HG02852 (cell line): ENCODE measurements around the gene FOXP3.

Source experiments
- ATAC-seq: cut with Tn5 transposase; IDR thresholded peaks from one replicate; pipeline ENCODE4 v1.9.1; 2021; ENCODE audit warnings: mild to moderate bottlenecking, moderate library complexity; ENCODE audit not compliant: unreplicated experiment

FOXP3 gene

DNA sequence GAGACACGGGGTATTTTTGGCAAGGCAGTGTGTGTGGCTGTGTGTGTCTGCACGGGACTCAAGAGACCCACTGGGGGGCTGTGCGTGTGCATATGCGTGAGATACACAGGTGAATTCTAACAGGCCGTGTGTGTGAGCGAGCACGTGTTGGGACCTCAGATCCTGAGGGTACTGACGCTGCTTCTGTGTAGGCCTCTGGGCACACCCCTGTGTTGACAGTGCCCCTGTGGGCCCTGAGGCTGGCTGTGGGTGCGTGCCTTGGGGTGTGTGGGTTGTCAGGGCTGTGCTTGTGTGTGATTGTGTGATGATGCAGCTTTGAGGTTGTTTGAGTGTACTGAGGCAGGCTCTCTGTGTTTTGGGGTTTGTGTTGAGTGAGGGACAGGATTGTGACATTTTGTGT, 13.9 kb downstream of the FOXP3 start:
- ATAC-seq = no peak

DNA sequence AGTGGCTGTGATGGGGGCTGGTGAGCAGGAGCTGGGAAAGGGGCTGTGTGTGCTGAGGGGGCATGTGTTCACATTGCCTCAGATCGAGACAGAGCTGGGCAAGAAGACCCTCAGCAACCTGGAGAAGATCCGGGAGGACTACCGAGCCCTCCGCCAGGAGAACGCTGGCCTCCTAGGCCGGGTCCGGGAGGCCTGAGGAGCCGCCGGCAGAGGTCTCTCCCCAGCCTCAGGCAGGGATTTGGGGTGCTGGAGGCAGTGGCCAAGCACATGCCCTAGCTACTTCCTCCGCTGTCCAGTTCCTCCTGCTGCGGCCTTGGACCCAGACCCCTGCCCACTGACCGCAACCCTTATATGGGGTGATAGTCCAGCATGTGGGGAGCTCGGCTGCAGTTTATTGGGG, 14.4 kb downstream of the FOXP3 start:
- ATAC-seq = no peak

DNA sequence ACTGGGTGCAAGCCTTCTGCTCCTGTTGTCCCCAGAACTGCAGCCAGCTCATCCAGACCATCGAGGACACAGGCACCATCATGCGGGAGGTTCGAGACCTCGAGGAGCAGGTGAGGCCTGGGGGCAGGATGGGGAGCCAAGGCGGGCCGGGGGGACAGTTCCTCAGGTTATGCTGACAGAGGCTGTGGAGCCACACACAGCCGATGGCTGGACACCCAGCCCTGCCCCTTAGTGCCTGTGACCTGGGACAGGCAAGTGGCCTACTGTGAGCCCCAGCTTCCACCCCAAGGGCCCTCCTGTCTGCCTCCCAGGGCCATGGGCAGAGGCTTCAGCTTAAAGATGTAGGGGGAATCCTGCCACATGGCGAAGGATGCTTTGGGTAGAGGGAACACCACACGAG, 14.9 kb downstream of the FOXP3 start:
- ATAC-seq = no peak

DNA sequence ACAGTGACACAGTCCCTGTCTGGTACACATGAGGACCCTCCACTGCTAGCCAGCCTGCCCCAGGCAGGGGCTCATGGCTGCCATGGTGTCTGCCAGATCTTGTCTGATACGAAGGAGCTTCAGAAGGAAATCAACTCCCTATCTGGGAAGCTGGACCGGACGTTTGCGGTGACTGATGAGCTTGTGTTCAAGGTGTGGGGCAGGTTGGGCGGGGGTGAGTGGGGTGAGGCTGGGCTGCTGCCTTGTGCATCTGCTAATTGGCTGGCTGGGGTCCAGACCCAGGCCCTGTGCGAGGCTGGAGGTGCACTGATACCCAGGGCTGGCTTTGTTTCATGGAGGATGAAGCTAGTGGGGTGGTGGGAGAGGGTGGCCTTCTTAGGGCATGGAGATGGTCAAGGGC, 15.4 kb downstream of the FOXP3 start:
- ATAC-seq = no peak

DNA sequence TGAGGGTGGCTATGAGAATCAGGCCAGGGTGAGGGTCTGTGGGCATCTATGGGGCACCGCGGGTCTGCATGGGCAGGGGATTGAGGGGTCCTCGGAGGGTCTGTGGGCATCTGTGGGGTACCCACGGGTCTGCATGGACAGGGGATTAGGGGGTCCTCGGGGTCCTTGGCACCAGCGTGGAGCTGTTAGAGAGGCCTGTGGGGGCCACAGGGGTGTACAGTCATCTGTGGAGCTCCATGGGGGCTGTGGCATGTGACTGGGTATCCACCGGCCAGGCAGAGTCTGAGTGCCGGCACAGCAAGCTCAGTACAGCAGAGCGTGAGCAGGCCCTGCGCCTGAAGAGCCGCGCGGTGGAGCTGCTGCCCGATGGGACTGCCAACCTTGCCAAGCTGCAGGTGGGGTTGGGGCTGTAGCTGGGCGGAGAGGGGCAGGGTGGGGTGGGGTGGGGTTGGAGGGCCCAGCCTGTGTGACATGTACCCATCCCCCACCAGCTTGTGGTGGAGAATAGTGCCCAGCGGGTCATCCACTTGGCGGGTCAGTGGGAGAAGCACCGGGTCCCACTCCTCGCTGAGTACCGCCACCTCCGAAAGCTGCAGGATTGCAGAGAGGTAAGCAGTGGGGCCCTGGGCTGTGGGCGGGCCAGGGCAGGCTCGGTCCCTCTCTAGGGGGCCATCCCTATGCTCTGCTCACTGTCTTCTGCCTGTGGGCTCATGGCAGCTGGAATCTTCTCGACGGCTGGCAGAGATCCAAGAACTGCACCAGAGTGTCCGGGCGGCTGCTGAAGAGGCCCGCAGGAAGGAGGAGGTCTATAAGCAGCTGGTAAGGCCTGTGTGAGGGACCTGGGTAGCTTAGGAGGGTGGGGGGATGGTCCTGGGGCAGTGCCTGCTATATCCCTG, 16.3 kb downstream of the FOXP3 start:
- ATAC-seq = no peak

DNA sequence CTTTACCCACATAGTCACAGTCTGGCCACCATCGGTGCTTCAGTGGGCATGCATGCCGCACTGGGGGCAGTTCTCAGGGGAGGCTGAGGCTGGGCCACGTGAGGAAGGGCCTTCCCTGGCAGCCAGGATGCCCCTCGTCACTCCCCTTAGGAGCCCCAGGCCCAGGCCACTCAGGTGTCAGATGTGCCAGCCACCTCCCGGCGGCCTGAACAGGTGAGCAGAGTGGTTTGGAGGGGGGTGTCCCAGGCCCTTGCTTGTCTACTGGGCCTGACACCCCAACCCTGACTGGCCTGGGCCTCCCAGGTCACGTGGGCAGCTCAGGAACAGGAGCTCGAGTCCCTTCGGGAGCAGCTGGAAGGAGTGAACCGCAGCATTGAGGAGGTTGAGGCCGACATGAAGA, 17.2 kb downstream of the FOXP3 start:
- no peak for ATAC-seq

DNA sequence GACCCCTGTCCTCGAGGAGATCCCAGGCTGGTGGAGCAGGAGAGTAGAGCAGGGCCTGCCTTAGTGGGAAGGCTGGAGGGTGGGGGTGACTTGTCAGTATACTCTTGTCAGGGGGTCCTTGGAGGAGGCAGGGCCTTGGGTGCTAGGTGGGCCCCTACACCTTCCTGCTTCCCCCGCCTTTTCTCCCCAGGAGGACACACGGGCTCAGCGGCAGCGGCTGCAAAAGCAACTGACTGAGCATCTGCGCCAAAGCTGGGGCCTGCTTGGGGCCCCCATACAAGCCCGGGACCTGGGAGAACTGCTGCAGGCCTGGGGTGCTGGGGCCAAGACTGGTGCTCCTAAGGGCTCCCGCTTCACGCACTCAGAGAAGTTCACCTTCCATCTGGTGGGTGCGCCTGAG, 18.0 kb downstream of the FOXP3 start:
- no peak for ATAC-seq

DNA sequence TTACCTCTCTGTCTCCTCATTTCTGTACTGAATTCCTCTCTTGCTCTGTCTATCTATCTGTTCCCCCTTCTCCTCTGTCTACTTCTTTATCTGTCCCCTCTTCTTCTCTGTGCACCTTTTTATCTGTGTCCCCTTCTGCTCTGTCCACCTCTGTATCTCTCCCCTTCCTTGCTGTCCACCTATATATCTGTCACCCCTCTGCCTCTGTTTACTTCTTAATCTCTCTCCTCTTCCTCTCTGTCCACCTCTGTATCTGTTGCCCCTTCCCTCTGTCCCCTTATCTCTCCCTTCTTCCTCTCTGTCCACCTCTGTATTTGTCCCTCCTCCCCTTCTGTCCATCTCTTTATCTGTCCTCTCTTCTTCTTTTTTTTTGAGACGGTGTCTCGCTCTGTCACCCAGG, 20.3 kb downstream of the FOXP3 start:
- no peak for ATAC-seq

DNA sequence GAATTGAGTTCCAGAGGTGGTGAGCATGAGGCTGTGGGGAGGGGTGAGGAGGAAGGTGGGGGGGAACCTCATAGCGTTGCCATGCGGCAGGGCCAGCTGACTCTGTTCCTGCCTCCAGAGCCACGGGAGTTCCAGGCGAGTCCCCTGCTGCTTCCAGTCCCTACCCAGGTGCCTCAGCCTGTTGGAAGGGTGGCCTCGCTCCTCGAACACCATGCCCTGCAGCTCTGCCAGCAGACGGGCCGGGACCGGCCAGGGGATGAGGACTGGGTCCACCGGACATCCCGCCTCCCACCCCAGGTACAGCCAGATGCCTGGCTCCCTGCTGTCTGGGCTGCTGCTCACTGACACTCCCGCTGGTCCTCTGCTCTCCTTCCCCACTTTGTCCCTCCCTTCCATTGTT, 21.3 kb downstream of the FOXP3 start:
- no peak for ATAC-seq

DNA sequence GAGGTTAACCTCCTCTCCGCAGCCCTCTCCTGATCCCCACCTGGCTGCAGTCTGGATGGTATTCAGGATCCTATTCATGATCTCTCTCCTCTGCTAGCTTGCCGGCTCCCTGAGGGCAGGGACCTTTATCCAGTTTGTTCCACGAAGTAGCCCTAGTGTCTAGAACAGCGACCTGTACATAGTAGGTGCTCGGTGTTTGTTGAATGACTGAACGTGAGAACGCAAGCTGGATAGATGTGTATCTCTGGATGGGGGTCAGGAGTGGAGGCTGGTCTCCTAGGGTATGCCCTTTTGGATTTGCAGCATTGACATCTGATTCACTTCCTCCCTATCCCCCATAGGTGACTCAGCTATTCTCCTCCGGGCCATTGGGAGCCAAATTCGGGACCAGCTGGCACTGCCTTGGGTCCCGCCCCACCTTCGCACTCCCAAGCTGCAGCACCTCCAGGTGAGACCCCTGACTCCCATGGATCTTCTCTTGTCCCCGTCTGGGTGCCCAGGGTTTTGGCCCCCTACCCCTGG, 21.9 kb downstream of the FOXP3 start:
- no peak for ATAC-seq

DNA sequence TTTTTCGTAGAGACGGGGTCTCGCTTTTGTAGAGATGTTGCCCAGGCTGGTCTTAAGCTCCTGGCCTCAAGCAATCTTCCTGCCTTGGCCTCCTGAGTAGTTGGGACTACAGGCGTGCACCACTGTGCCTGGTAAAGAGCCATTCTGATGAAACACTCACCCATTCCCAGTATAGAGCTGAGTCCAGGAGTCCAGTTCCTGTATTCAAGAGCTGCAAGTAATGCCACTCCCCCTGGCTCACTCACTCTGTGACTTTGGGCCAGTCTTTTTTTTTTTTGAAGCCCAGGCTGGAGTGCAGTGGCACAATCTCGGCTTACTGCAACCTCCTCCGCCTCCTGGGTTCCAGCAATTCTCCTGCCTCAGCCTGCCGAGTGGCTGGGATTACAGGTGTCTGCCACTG, 25.8 kb downstream of the FOXP3 start:
- no peak for ATAC-seq

DNA sequence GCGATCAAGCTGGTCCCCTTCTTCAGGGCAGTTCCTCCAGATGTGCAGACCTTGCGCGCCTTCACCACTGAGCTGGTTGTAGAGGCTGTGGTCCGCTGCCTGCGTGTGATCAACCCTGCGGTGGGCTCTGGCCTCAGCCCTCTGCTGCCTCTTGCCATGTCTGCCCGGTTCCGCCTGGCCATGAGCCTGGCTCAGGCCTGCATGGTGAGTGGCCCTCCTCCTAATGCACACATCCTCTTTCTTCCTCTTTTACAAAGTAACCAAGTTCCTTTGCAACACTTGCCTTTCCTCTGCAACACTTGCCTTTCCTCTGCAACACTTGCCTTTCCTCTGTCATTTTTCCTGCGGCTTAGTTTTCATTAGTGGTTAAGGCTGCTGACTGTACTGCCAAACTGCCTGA, 27.4 kb downstream of the FOXP3 start:
- ATAC-seq = no peak

DNA sequence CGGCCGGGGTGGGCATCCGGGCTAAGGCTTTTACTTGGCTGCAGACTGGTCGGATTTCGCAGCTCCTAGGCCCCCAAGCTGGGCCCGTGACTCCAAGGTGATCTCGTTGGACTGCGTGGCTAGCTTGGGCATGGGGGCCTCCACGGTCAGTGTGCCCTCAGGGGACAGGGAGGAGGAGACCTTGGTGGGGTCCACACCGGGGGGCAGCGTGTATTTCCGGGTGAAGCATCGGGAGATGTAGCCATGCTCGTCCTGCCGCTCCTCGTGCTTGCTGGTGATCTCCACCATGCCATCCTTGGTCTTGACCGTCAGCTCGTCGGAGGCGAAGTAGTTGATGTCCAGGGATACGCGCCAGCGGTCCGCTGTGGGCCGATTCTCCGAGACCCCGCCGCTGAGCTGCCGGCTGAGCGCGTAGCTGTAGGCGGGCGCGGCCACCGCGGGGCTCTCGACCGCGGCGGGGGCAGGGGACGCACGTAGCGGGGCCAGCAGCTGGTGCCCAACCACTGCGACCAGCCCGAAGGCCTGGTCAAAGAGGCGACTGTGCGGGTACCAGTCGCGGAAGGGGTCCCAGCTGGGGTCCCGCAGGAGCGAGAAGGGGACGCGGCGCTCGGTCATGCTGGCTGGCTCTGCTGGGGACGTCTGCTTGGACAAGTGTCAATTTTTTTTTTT, 30.5 kb downstream of the FOXP3 start:
- no peak for ATAC-seq

DNA sequence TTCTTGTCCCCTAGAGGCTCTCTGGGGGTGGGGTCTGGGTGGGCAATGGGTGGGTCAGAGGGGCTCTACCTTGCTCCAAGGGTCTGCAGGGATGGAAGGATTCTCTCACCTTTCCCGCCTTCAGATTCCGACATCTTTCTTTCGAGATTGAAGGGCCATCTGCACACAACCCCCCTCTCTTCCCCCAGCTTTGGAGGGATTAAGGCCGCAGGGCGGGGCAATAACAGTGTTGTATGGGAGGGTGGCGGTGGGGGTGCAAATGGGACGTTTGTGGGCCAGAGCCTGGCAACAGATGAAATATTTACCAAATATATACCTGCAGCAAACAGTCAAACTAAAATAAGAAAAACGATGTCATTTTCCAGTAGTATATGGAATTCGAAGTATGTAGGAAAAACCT, 31.3 kb downstream of the FOXP3 start, which contains the start of gene CACNA1F:
Gene CACNA1F (minus strand): TSS at position 165 of the 400 bp plus-strand sequence. CDS start 31 bp downstream, at position 134.
- ATAC-seq = no peak

DNA sequence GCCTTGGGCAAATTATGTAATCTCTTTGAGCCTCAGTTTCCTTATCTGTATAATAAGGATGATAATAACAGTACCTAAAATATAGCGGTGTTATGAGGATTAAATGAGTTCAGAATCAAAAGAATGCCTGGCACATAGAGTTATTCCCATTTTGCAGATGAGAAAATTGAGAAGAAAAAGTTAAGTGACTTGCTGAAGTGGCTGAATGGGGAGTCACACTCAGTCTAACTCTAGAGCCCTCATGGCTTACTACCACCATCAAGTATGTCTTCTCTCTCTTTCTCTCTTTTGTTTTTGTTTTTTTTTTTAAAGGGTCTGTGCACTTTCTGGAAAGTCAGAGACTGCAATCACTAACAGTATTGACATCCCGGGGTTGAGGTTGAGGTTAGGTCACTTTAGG, 32.0 kb downstream of the FOXP3 start:
- no peak for ATAC-seq

DNA sequence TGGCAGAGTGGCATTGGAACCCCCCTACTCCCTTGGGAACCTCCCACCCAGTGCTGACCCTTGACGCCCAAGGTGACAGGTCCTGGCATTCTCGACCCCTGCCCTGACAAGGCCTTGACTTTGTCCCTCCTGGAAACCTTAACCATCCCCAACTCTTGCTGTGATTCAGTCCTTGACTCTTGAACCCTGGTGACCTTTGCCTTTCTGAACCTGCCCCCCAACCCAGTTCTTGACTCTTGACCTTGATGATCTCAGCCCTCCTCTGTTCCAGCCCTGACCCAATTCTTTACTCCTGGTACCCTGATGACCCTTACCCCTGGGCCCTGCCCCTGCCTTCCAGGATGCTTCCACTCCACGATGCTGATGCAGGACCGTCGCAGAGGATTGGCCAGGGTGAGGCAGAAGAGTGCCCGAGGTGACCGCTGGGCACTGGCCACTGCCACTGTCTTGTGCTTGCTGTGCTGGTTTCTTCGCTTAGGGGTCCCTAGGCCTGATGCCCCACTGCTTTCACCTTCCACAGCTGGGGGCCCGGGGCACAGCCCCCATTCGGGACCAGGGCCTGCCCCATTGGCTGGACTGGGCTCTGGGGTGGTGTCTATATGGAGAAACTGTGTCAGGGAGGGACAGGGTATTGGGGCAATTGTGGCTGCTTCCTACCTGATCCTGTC, 33.0 kb downstream of the FOXP3 start:
- no peak for ATAC-seq

DNA sequence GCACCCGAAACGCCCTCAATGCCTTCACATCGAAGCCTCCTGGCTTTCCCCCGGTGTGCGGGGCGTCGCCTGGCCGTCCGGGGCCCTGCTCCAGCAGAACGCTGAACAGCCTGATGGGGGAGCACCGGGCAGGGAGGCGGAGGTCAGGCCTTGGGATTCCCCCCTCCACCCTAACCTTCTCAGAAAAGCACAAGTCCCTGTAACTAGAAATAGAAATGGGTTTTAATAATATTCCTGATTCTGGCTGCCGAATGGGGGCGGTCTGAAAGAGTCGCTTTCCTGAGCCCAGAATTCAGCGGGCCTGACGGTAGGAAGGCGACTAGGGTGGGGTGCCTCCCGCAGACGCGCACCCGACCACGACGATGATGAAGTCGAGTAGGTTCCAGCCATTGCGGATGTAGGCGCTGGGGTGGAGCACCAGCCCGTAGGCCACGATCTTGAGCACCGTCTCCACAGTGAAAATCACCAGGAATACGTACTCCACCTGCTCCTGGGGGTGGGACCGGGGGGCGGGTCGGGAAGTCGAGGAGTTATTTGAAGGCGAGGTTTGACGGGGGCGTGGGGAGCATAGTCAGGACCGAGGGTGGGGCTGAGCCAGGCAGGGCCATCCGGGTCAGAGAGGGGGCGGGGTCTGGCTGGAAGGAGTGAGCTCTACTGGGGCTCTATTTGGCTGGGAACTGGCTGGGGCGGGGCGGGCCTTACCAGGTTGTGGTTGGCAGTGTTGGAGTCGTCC, 33.8 kb downstream of the FOXP3 start:
- ATAC-seq = peak; percentile 55

DNA sequence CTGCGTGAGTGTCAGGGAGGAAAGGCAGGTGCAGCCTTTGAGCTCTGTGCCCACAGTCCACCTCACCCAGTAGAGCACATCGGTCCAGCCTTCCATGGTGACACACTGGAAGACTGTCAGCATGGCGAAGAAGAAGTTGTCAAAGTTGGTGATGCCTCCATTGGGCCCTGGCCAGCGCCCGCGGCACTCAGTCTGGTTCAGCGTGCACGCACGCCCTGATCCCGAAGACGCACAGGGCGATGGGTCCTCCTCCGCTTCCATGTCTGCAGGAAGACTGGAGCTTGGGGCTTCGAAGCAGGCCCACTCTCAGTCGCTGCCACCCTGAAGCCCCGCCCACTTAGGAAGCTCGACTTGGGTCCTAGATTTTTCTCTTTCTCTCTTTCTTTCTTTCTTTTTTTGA, 36.3 kb downstream of the FOXP3 start:
- ATAC-seq = no peak

DNA sequence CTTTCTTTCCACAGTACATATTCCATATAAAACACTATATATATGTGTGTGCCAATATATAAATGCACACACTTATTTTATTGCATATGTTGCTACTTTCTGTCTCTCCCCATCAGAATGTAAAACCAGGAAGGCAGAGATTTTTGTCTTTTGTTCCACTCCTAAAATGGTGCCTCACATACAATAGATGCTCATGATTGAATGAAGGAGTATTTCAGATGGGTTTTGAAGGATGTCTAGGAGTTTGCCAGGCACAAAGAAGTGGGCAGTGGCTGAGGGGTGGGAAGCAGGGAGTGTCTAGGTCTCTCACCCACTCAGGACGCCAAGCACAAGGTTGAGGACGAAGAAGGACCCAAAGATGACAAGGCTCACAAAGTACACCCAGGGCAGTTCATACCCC, 36.8 kb downstream of the FOXP3 start:
- ATAC-seq = no peak

DNA sequence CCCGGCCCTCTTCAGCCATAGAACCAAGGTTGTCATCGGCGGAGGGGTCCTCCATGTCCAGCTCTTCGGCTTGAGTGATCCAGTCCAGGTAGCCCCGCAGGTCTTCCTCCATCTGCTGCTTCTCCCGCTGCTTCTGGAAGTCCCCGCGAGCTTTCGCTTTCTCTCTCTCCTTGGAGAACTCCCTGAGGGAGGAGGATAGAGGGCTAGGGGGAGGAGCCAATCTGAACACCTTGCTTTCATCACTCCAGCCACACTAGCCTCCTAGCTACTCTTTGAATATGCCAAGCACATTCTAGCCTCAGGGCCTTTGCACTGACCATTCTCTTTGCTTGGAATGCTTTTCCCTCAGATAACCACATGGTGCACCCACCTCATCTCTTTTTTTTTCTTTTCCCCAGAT, 37.6 kb downstream of the FOXP3 start:
- ATAC-seq = no peak

DNA sequence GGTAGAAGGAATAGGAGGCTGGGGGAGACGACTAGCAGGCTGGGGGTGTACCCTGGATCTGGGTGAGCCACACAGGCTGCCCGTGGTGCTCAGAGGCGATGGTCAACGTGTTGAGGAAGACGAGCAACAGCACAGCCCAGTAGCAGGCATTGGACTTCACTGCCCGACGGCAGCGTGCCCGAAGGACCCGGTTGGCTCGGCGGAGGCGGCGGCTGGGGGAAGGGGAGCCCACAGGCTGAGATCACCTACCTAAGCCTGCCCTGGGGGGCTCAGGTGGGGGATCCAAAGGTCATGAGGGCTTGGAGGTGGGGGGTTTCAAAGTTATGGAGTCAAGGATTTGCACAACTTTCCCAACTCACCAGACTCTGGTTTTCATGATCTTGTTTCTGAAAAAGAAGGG, 38.7 kb downstream of the FOXP3 start:
- no peak for ATAC-seq
